Activated gamma-delta T cell treated with Interleukin-2 at 50 U/mL for 16 hours (primary cell): ENCODE data around the gene C20orf144.
"Not testable (repeated sequence)": the region's sequence is repeated elsewhere in the genome, so short reads cannot be mapped to it uniquely, and the experiment has no call there.

ENCODE experiments used
- DNase-seq: peaks from one replicate; pipeline ENCODE4 v3.0.0-alpha.2; 2020

C20orf144 gene

GRCh38 chr20:33662172-33662571, at the start of gene C20orf144:
TSS of gene C20orf144 (plus strand) at chr20:33662327. CDS start at chr20:33662346, 19 bp downstream.
- no peak for DNase-seq

- DNase-seq = no peak
These were observed 40.3 kb upstream of the C20orf144 start for GRCh38 chr20:33621717-33622400.

GRCh38 chr20:33622705-33623365, 39.3 kb upstream of the C20orf144 start:
- DNase-seq = no peak

GRCh38 chr20:33624399-33624798, 37.7 kb upstream of the C20orf144 start:
- DNase-seq = peak; percentile 8

GRCh38 chr20:33626190-33626589, 35.9 kb upstream of the C20orf144 start:
- DNase-seq = no peak

- DNase-seq = no peak
These were observed 34.4 kb upstream of the C20orf144 start for GRCh38 chr20:33627577-33628216.

GRCh38 chr20:33629533-33629932, 32.6 kb upstream of the C20orf144 start:
- DNase-seq = no peak

GRCh38 chr20:33629979-33630378, 32.1 kb upstream of the C20orf144 start:
- no peak for DNase-seq

GRCh38 chr20:33630507-33630906, 31.6 kb upstream of the C20orf144 start:
- DNase-seq = no peak

GRCh38 chr20:33631910-33632309, 30.2 kb upstream of the C20orf144 start:
- DNase-seq = not testable (repeated sequence)

GRCh38 chr20:33635341-33635740, 26.8 kb upstream of the C20orf144 start:
- DNase-seq = no peak

- no peak for DNase-seq
These were observed 25.4 kb upstream of the C20orf144 start for GRCh38 chr20:33636776-33637175.

- no peak for DNase-seq
These were observed 21.8 kb upstream of the C20orf144 start for GRCh38 chr20:33640287-33640686.

GRCh38 chr20:33644313-33645071, 17.6 kb upstream of the C20orf144 start:
- DNase-seq = no peak

GRCh38 chr20:33645072-33645358, 17.1 kb upstream of the C20orf144 start:
- DNase-seq = no peak

GRCh38 chr20:33645396-33645795, 16.7 kb upstream of the C20orf144 start:
- DNase-seq = no peak

- DNase-seq = no peak
These were observed 15.9 kb upstream of the C20orf144 start for GRCh38 chr20:33646191-33646590.

GRCh38 chr20:33646959-33647602, 15.0 kb upstream of the C20orf144 start:
- not testable (repeated sequence) for DNase-seq

GRCh38 chr20:33647603-33648395, 14.3 kb upstream of the C20orf144 start:
- DNase-seq = no peak

- no peak for DNase-seq
These were observed 13.6 kb upstream of the C20orf144 start for GRCh38 chr20:33648396-33649004.

- no peak for DNase-seq
These were observed 12.9 kb upstream of the C20orf144 start for GRCh38 chr20:33649201-33649681.
